ENCODE results near the gene MANEAL.

DNA sequence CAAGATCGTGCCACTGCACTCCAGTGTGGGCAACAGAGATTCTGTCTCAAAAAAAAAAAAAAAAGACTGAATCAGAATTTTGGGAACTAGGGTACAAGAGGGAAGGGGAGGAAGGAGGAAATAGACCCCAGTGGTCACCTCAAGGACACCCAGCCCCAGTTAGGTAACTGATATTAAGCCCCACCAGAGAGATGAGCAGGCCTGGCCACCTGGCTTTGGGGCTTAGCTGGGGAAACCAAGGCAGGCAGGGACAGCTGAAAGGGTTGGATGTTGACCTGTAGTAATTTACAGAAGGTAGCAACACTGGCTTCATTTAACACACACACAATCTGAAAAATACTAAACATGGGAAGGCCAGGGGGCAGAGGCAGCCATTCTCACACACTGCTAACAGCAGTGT lies 8.8 kb downstream of the MANEAL start:
- TF ChIP-seq CTCF (IDR thresholded peaks at IDR 0.05) (no peak), EZH2phosphoT487 (IDR thresholded peaks at IDR 0.05) (no peak), EZH2 (IDR thresholded peaks at IDR 0.05) (no peak)
